ENCODE data around the gene AP2A2.

DNA sequence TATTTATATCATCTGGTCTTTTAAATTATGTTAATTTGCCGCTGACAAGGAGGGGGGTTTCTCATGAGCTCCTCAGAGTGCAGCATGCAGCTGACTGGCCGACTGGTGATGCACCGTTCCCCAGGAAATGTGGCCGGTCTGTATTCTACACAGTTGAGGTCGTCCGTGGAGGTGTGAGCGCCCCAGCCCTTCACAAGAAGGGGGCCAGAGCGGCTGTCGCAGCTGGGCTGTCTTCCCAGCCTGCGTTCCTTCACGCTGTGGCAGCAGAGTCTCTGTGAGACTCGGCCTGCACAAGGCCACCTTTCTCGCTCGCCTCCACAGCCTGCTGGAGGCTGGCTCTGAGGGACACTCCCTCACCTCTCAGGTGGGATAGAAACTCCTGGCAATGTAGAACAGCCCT, 43.2 kb downstream of the AP2A2 start:
- TF ChIP-seq EZH2 (IDR thresholded peaks at IDR 0.05) (no peak), POLR2AphosphoS5 (IDR thresholded peaks at IDR 0.05; ENCODE audit: borderline replicate concordance, low read depth, low read length) (no peak)

Data from SK-N-MC (cell line).